HepG2 (cell line): ENCODE measurements around the gene RNGTT. TPM values are rescaled to one million over a fixed set of nuclear protein-coding genes. Genes with fewer than 3 reads are reported as not detected.

Experiments used
- ATAC-seq: fragments of 200-7000 bp; cut with Tn5 transposase; 3 replicates; pipeline ENCODE4 v1.9.1; 2020; ENCODE audit warnings: mild to moderate bottlenecking, moderate library complexity
- BruUV-seq: library from RNA; stranded (reverse); fragments of 400-500 nt; replicated peaks from 2 replicates; lab custom pipeline; 2021; lab: Mats Ljungman, UMichigan
- CTCF ChIA-PET: fragments of 300-600 bp; formaldehyde crosslinking; extraction: SDS; loops from one replicate; lab custom pipeline; 2021; ENCODE audit warnings: low total read pairs, inconsistent platforms, low intra/inter-chr PET ratio; lab: Yijun Ruan, JAX
- POLR2A ChIA-PET: fragments of 350-600 bp; sonication (Branson Sonifier 250); formaldehyde crosslinking; loops from one replicate; lab custom pipeline; 2020; ENCODE audit warnings: antibody characterized with exemption, inconsistent platforms; lab: Yijun Ruan, JAX
- DNase-seq: peaks from one replicate; pipeline ENCODE4 v3.0.0-alpha.2; 2015; ENCODE audit warnings: low spot score
- FAIRE-seq: peaks from 3 replicates; lab custom pipeline; 2011; peaks lifted over from hg19 to GRCh38; lab: Jason Lieb, UNC
- H2AFZ ChIP-seq: one replicate; pipeline ENCODE4 v1.6.1; 2011; ENCODE audit warnings: low read length, inconsistent platforms
- H3K27ac ChIP-seq: fragments of 300-600 bp; 3 replicates; pipeline ENCODE4 v1.8.0; 2011; ENCODE audit warnings: mixed run types, mild to moderate bottlenecking, mixed read lengths, low read length, inconsistent platforms; ENCODE audit not compliant: insufficient read depth; ENCODE audit errors: extremely low read length
- H3K27me3 ChIP-seq, 2 experiments: fragments of 200-600 bp in 1 of 2; 2 replicates in 1 of 2; 3 replicates in 1 of 2; pipeline versions ENCODE4 v1.6.0 to v1.8.0; 2011; ENCODE audit warnings: low read length in 2 of 2, mild to moderate bottlenecking in 2 of 2, moderate library complexity in 2 of 2, inconsistent platforms in 1 of 2; ENCODE audit not compliant: insufficient read depth in 2 of 2, control insufficient read depth in 1 of 2
- H3K36me3 ChIP-seq, 2 experiments: fragments of 200-600 bp in 1 of 2; replicated peaks in 1 of 2; 2 replicates in 1 of 2; 3 replicates in 1 of 2; pipeline versions ENCODE4 v1.5.1 to v1.8.0; 2011; ENCODE audit warnings: low read length in 2 of 2, inconsistent platforms in 1 of 2; ENCODE audit not compliant: insufficient read depth in 2 of 2, control insufficient read depth in 1 of 2
- H3K4me1 ChIP-seq: 2 replicates; pipeline ENCODE4 v1.5.1; 2012; ENCODE audit warnings: low read length, inconsistent platforms; ENCODE audit not compliant: insufficient read depth
- H3K4me2 ChIP-seq: 2 replicates; pipeline ENCODE4 v1.6.0; 2011; ENCODE audit warnings: low read depth, low read length, inconsistent platforms
- H3K4me3 ChIP-seq, 3 experiments: fragments of 200-600 bp in 1 of 3; sonication (generic), shearing (Covaris generic) in 1 of 3; replicated peaks in 1 of 3; 2 replicates each; pipeline ENCODE4 v1.5.1; 2011 to 2016; ENCODE audit warnings: low read length in 3 of 3, inconsistent platforms in 2 of 3, low read depth in 2 of 3, mild to moderate bottlenecking in 2 of 3, control low read depth in 1 of 3, mixed read lengths in 1 of 3; ENCODE audit not compliant: insufficient read depth in 1 of 3
- H3K79me2 ChIP-seq: one replicate; pipeline ENCODE4 v1.6.1; 2011; ENCODE audit warnings: low read length, inconsistent platforms; ENCODE audit not compliant: insufficient read depth
- H3K9ac ChIP-seq: 2 replicates; pipeline ENCODE4 v1.6.0; 2011; ENCODE audit warnings: mild to moderate bottlenecking, low read depth, low read length, inconsistent platforms; ENCODE audit not compliant: insufficient read depth
- H3K9me3 ChIP-seq: 2 replicates; pipeline ENCODE4 v1.5.1; 2012; ENCODE audit warnings: mild to moderate bottlenecking, low read length
- H4K20me1 ChIP-seq: 2 replicates; pipeline ENCODE4 v1.6.0; 2011; ENCODE audit warnings: inconsistent platforms, mild to moderate bottlenecking, low read length, moderate library complexity; ENCODE audit not compliant: insufficient read depth
- AKAP8 ChIP-seq: sonication (generic); formaldehyde crosslinking; IDR thresholded peaks from 2 replicates; pipeline ENCODE4 v1.5.1; 2020; ENCODE audit warnings: mild to moderate bottlenecking, missing genetic modification reagents
- CC2D1A ChIP-seq: sonication (generic); formaldehyde crosslinking; IDR thresholded peaks from 2 replicates; pipeline ENCODE4 v1.8.1; 2023; ENCODE audit warnings: mild to moderate bottlenecking, missing genetic modification reagents
- HNF1A ChIP-seq, 2 experiments: sonication (generic) in 1 of 2; formaldehyde crosslinking in 1 of 2; IDR thresholded peaks; 2 replicates each; pipeline versions ENCODE4 v1.4.0 to v1.6.1; 2016 to 2020; ENCODE audit warnings: borderline replicate concordance in 1 of 2, low read depth in 1 of 2, mild to moderate bottlenecking in 1 of 2, missing genetic modification reagents in 1 of 2
- ISX ChIP-seq: sonication (generic); formaldehyde crosslinking; conservative IDR thresholded peaks from 2 replicates; pipeline ENCODE4 v1.5.0; 2020; ENCODE audit warnings: missing genetic modification reagents
- MBNL3 ChIP-seq: fragments of 250-450 bp; sonication (Bioruptor Pico); conservative IDR thresholded peaks from 2 replicates; pipeline ENCODE4 v1.8.0; 2022; ENCODE audit warnings: mild to moderate bottlenecking, inconsistent platforms
- MLLT10 ChIP-seq: sonication (generic); formaldehyde crosslinking; IDR thresholded peaks from 2 replicates; pipeline ENCODE4 v1.4.0; 2020; ENCODE audit warnings: missing genetic modification reagents
- MZF1 ChIP-seq: sonication (generic); formaldehyde crosslinking; IDR thresholded peaks from 2 replicates; pipeline ENCODE4 v1.8.1; 2023; ENCODE audit warnings: mild to moderate bottlenecking, missing genetic modification reagents, borderline replicate concordance
- PHF21A ChIP-seq: sonication (generic); formaldehyde crosslinking; IDR thresholded peaks from 2 replicates; pipeline ENCODE4 v1.5.0; 2020; ENCODE audit warnings: mild to moderate bottlenecking, missing genetic modification reagents
- U2AF1 ChIP-seq: fragments of 200-400 bp; formaldehyde crosslinking; optimal IDR thresholded peaks from 2 replicates; pipeline ENCODE3; 2017; ENCODE audit warnings: mild to moderate bottlenecking, low read depth, low read length
- ZFP62 ChIP-seq: sonication (generic); formaldehyde crosslinking; IDR thresholded peaks from 2 replicates; pipeline ENCODE4 v1.4.0; 2020; ENCODE audit warnings: missing genetic modification reagents
- ZNF280D ChIP-seq: sonication (generic); formaldehyde crosslinking; IDR thresholded peaks from 2 replicates; pipeline ENCODE4 v1.5.1; 2020; ENCODE audit warnings: mild to moderate bottlenecking, missing genetic modification reagents
- ZNF644 ChIP-seq: IDR thresholded peaks from 2 replicates; pipeline ENCODE4 v1.6.1; 2016; ENCODE audit warnings: low read depth
- WGBS: methylation state at CpG from one replicate; pipeline ENCODE4 v1.1.6; 2017; ENCODE audit warnings: low lambda C conversion rate; 5-methylcytosine and 5-hydroxymethylcytosine counted together
- in situ Hi-C: cut with HindIII; loops from 2 replicates; pipeline ENCODE4 v1.10.0; 2017; ENCODE audit warnings: low pct_unique_long_range_greater_than_20kb; ENCODE audit not compliant: extremely low pct_ligation_motif_present
- intact Hi-C: fragments of 100-400 bp; cut with micrococcal nuclease; formaldehyde crosslinking; loops from one replicate; pipeline ENCODE4 v1.10.0; 2022; ENCODE audit not compliant: unreplicated experiment
- polyA plus RNA-seq, 8 experiments: library from polyadenylated mRNA; depleted of rRNA in 3 of 8; stranded (reverse) in 7 of 8; unstranded in 1 of 8; fragments of >200 nt; fragmentation: Illumina TruSeq in 4 of 8; extraction: Trizol in 4 of 8; gene quantifications; 2 replicates each; pipeline versions ENCODE4 v1.2.1 to v1.2.3, GENCODE V29; 2011 to 2016; ENCODE audit warnings: low read depth in 4 of 8, missing spikeins in 1 of 8, mixed read lengths in 1 of 8; ENCODE audit not compliant: insufficient read depth in 1 of 8
- total RNA-seq, 5 experiments: library from RNA; depleted of rRNA; stranded (reverse); fragments of >200 nt; fragmentation: Illumina TruSeq; extraction: Trizol; gene quantifications; 2 replicates each; pipeline ENCODE4 v1.2.3, GENCODE V29; 2016; ENCODE audit warnings: low read depth in 1 of 5

The RNGTT gene
- total and polyA plus RNA-seq, 2 of the 13 experiments (the other 11 are each of a cell fraction or from before 2014, with no cell fraction given), result 6.0 to 22.6 TPM

- Histone ChIP-seq H2AFZ (no peak overlapping the region), H3K9me3 (no peaks in the 10 kb centered on the region), H3K27ac (no peak overlapping the region), H3K4me1 (no peaks in the 10 kb centered on the region), H3K9ac (no peak overlapping the region), H3K79me2 (no peaks in the 10 kb centered on the region), H4K20me1 (no peaks in the 10 kb centered on the region), H3K27me3 (no peaks in the 10 kb centered on the region), H3K4me3 (no peak overlapping the region), H3K36me3 (peaks cover 0 to 16% of the 10 kb centered on the region in 2 experiments; a peak in 2 of 5 replicates), H3K4me2 (no peak overlapping the region)
- BruUV-seq, result no TSS peak
- ATAC-seq, result no peak
- TF ChIP-seq MZF1 (CRISPR knock-in tag) (no peak), ZNF644 (CRISPR knock-in tag) (no peak), U2AF1 (no peak), PHF21A (CRISPR knock-in tag) (no peak), HNF1A (IDR thresholded peaks at IDR 0.05; ENCODE audit: low read depth) (no peak), HNF1A (CRISPR knock-in tag; IDR thresholded peaks at IDR 0.05; ENCODE audit: borderline replicate concordance) (no peak), MBNL3 (CRISPR knock-in tag) (no peak), ISX (no peak), CC2D1A (CRISPR knock-in tag) (no peak), ZFP62 (CRISPR knock-in tag) (no peak), AKAP8 (CRISPR knock-in tag) (no peak), ZNF280D (no peak), MLLT10 (CRISPR knock-in tag) (no peak)
- no peak for DNase-seq
- ChIA-PET CTCF (no interaction called here), POLR2A (no interaction called here)
- intact Hi-C loops (no loop called here), in situ Hi-C loops (no loop called here)
- 95% methylated on average over 1 of the region's 1 CpG for WGBS
- no peak for FAIRE-seq
Observed at GRCh38 chr6:88881451-88881850, 82.0 kb downstream of the RNGTT start.
